ENCODE measurements around the gene OPTN. TPM values are rescaled to one million over a fixed set of nuclear protein-coding genes. Genes with fewer than 3 reads are reported as not detected.

Gene OPTN
- total RNA-seq, 2 donors from 2014 or later = 23.4 to 32.7 TPM

- Histone ChIP-seq H3K4me1 (no peaks in the 10 kb centered on the region), H3K9me3 (no peaks in the 10 kb centered on the region), H3K4me3 (no peak overlapping the region), H3K36me3 (replicated peaks in 1 of 2; ENCODE audit: insufficient read depth in 1 of 2, low read depth in 2 of 2) (no peaks in the 10 kb centered on the region), H3K27ac (no peak overlapping the region), H3K27me3 (no peaks in the 10 kb centered on the region)
- 79 to 81% methylated on average over 7 of the region's 7 CpGs for WGBS, 2 donors
- intact Hi-C loops (cut with DNase I) = no loop called here
- no peak for ATAC-seq
- TF ChIP-seq CTCF (IDR thresholded peaks at IDR 0.05) (no peak), POLR2A (IDR thresholded peaks at IDR 0.05) (no peak)
- no peak for DNase-seq
Observed at GRCh38 chr10:13056456-13057077, 43.4 kb upstream of the OPTN start.

- no peak overlapping the region for H3K4me3 ChIP-seq
- intact Hi-C loops (cut with DNase I) = no loop called here
- H3K27me3 ChIP-seq = no peaks in the 10 kb centered on the region
- no peaks in the 10 kb centered on the region for H3K9me3 ChIP-seq
- H3K36me3 ChIP-seq (replicated peaks in 1 of 2; ENCODE audit: insufficient read depth in 1 of 2, low read depth in 2 of 2) = no peaks in the 10 kb centered on the region
- no peak for TF ChIP-seq CTCF (IDR thresholded peaks at IDR 0.05)
- no peak for TF ChIP-seq POLR2A (IDR thresholded peaks at IDR 0.05)
- ATAC-seq (no peak), DNase-seq (no peak)
- H3K27ac ChIP-seq = no peak overlapping the region
- H3K4me1 ChIP-seq = no peaks in the 10 kb centered on the region
- 81 to 86% methylated on average over 4 to 5 of the region's 5 CpGs for WGBS, 2 donors
Observed at GRCh38 chr10:13062803-13063202, 37.2 kb upstream of the OPTN start.

DNA sequence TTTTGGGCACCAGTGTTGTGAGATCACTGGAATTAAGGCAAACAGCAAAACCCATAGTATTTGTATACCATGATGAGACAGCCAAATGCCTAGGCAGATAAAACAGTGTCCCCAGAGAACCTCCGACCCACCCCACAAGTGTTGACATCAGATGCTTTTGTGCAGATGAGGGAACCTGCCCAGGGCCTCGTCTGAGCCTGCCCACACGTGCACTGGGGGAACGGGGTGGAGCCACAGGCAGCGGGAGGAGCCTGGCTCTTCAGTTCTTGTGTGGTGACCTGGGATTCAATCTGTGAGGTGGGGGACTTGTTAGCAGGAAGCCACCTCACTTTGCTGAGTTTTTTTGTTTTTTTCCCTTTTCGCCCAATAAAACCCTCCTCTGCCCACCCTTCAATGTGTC lies 33.4 kb upstream of the OPTN start:
- Histone ChIP-seq H3K9me3 (no peaks in the 10 kb centered on the region), H3K36me3 (replicated peaks in 1 of 2; ENCODE audit: insufficient read depth in 1 of 2, low read depth in 2 of 2) (no peaks in the 10 kb centered on the region), H3K4me3 (no peak overlapping the region), H3K4me1 (no peaks in the 10 kb centered on the region), H3K27me3 (no peaks in the 10 kb centered on the region), H3K27ac (no peak overlapping the region)
- intact Hi-C loops (cut with DNase I) = no loop called here
- ATAC-seq (no peak), DNase-seq (no peak)
- WGBS, 2 donors = 48 to 73% methylated on average over 6 of the region's 6 CpGs
- TF ChIP-seq POLR2A (IDR thresholded peaks at IDR 0.05) (no peak), CTCF (IDR thresholded peaks at IDR 0.05) (no peak)

DNA sequence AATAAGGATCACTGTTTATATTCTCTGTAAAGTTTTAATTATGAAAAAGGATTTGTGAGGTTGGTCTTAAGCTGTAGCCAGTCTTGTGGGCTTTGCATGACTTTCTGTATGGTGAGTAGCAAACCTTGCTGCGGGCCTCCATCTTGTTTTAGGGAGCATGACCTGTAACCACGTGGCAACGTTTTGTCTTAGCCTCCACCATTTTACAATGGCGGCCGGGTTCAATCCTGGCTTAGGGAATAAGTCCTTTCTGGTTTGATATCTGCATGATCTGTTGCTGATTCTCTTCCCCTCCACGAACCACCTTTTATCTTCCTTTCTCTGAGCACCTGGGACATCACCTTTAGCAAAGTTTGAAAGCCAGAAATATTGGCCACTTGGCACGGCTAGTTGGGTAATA lies 32.5 kb upstream of the OPTN start:
- TF ChIP-seq POLR2A (IDR thresholded peaks at IDR 0.05) (no peak), CTCF (IDR thresholded peaks at IDR 0.05) (no peak)
- WGBS, 2 donors = 76 to 80% methylated on average over 7 of the region's 7 CpGs

DNA sequence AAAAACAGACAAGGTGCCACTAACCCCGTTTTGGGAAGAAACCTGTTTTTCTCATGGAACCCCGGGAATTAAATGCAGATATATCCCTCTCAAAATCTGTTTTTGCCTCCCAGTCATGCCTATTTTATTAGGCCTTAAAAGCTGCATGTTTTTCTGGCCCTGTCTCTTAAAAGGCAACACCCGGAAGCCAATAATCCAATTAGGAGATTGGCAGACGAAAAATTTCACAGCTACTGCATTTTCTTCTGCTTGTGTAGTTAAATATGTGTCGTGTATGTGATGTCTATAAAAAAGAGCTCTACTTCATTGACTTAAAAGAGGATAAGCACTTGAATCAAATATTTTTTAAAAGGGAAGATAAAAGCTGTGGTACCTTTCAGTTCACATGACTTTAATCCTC lies 31.9 kb upstream of the OPTN start:
- no peaks in the 10 kb centered on the region for H3K36me3 ChIP-seq (replicated peaks in 1 of 2; ENCODE audit: insufficient read depth in 1 of 2, low read depth in 2 of 2)
- intact Hi-C loops (cut with DNase I) = no loop called here

More for the DNA sequence above, 32.5 kb upstream of the OPTN start:
- no peak overlapping the region for H3K27ac ChIP-seq
- ATAC-seq = no peak
- intact Hi-C loops (cut with DNase I) = no loop called here
- H3K4me3 ChIP-seq = no peak overlapping the region
- no peaks in the 10 kb centered on the region for H3K27me3 ChIP-seq
- no peaks in the 10 kb centered on the region for H3K4me1 ChIP-seq
- no peaks in the 10 kb centered on the region for H3K36me3 ChIP-seq (replicated peaks in 1 of 2; ENCODE audit: insufficient read depth in 1 of 2, low read depth in 2 of 2)
- no peak for DNase-seq
- H3K9me3 ChIP-seq = no peaks in the 10 kb centered on the region

More for the DNA sequence above, 31.9 kb upstream of the OPTN start:
- TF ChIP-seq POLR2A (IDR thresholded peaks at IDR 0.05) (no peak), CTCF (IDR thresholded peaks at IDR 0.05) (no peak)
- Histone ChIP-seq H3K27ac (no peak overlapping the region), H3K27me3 (no peaks in the 10 kb centered on the region), H3K9me3 (no peaks in the 10 kb centered on the region), H3K4me3 (no peak overlapping the region), H3K4me1 (no peaks in the 10 kb centered on the region)
- ATAC-seq (no peak), DNase-seq (no peak)
- WGBS, 2 donors = 64 to 72% methylated on average over 5 of the region's 5 CpGs
